Omental fat pad (tissue), 4 donors: ENCODE data around the gene SCLY. TPM values are rescaled to one million over a fixed set of nuclear protein-coding genes. Genes with fewer than 3 reads are reported as not detected.

Source experiments
- ATAC-seq: fragments of 150-250 bp; one replicate; pipeline ENCODE4 v1.9.1; 2016; ENCODE audit warnings: mild to moderate bottlenecking, moderate library complexity; ENCODE audit not compliant: low FRiP score
- DNase-seq: peaks from one replicate; pipeline ENCODE4 v3.0.0-alpha.2; 2019; ENCODE audit warnings: low spot score
- CTCF ChIP-seq, 3 donors: fragments of 450-650 bp; IDR thresholded peaks; one replicate each; pipeline ENCODE4 v1.5.1; 2016 to 2017; ENCODE audit warnings: antibody characterized with exemption in 3 of 3, mild to moderate bottlenecking in 3 of 3, moderate library complexity in 2 of 3
- small RNA-seq: library from RNA; depleted of rRNA; stranded (forward); fragments of <200 nt; gene quantifications from one replicate; pipeline ENCODE3, GENCODE V24; 2016
- total RNA-seq, 4 donors: library from RNA; depleted of rRNA; stranded (reverse); fragments of >200 nt; gene quantifications; one replicate each; pipeline ENCODE4 v1.1.0, GENCODE V29; 2016

The SCLY gene
- total RNA-seq, 4 donors from 2014 or later: 7.3 to 15.8 (median 12.5) TPM

GRCh38 chr2:238148981-238149380 lies 88.2 kb downstream of the SCLY start:
- DNase-seq (no peak), ATAC-seq (no peak)
- TF ChIP-seq CTCF (IDR thresholded peaks at IDR 0.05): no peak

Small RNA genes lying within 50 kb of the gene (small RNA-seq; reads per million reads assigned to genes)
- gene RNU6-1333P: not detected

Other genes with a start within 250 kb of the SCLY start
- 10 to 100 TPM in 3 of 4 donors, 1 to 10 TPM in 1; 1.3 to 50.8 (median 31.5) TPM for gene RAMP1, start 201.4 kb upstream of the SCLY start, total RNA-seq
- gene UBE2F, start 94.0 kb upstream of the SCLY start, total RNA-seq: 10 to 100 TPM; 36.3 to 59.9 (median 51.3) TPM
- under 1 TPM; 0.19 to 0.47 (median 0.25) TPM for gene ESPNL, start 39.3 kb downstream of the SCLY start, total RNA-seq
- gene KLHL30, start 77.7 kb downstream of the SCLY start, total RNA-seq: 1 to 10 TPM in 1 of 4 donors, under 1 TPM in 3; 0.28 to 1.6 (median 0.57) TPM
- 1 to 10 TPM in 2 of 4 donors, not detected in 2; 1.1 to 1.9 TPM for gene ERFE, start 98.0 kb downstream of the SCLY start, total RNA-seq
- gene ILKAP, start 142.7 kb downstream of the SCLY start, total RNA-seq: 10 to 100 TPM; 20.2 to 51.8 (median 29.7) TPM
- 1 to 10 TPM; 5.3 to 9.1 (median 5.6) TPM for gene HES6, start 179.0 kb downstream of the SCLY start, total RNA-seq
- gene PER2, start 227.6 kb downstream of the SCLY start, total RNA-seq: 10 to 100 TPM in 3 of 4 donors, 1 to 10 TPM in 1; 5.3 to 36.4 (median 15.4) TPM